HTR-8/SVneo (cell line): ENCODE measurements around the gene ALDOB.

Experiments
- DNase-seq: peaks from one replicate; pipeline ENCODE4 v3.0.0; 2011; ENCODE audit warnings: low spot score, mixed read lengths; ENCODE audit not compliant: insufficient read length
- FAIRE-seq: peaks from 2 replicates; lab custom pipeline; 2011; peaks lifted over from hg19 to GRCh38; lab: Jason Lieb, UNC

ALDOB gene

DNA sequence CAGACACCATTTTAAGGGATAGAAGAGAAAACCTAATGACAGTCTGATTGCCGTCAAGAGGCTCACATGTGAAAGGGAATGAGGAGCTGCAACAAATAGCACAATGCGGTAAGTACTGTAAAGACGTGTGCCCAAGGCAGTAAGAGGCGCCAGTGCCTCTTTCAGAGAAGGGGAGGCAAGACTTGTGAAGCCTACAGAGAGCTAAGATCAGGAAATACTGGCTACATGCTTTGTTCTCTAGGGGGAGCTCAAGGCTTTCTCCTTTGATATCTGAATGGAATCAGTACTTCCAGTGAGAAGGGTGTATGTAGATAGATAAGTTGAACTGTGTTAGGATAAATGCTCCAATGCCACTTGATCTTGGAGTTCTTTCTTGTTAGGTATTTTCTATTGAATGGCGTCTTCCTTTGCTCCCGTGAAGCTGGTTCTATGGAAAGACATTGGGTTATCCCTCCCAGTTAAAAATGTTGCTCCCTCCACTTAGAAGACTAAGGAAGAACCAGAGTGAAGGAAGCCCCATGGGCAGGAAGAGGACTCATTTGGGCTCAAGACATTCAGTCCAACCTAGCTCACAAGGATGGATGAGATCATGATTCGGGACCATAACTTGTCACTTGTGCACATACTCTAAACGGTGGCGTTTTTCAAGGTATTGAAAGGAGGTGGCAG is 23.5 kb upstream of the ALDOB start:
- FAIRE-seq (no peak), DNase-seq (peak; percentile 56)

DNA sequence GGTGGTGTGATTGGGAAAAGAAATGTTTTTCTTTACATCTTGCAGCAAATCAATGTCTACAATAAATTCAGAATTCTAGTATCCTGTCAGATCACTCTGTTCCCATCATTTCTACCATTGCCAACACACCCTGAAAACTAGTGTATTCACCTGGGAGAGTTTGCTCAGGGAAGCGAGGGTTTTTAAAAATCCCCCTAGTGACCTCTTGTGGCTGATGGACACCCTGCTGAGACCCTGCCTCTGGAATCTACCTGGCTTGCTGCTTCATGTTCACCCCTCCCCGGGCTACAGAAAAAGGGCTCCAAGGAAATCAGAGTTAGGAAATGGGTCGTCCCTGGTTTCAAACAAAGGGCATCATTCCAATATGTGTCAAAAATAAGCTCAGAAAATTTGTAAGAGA is 21.4 kb upstream of the ALDOB start:
- FAIRE-seq, result no peak
- DNase-seq, result no peak

DNA sequence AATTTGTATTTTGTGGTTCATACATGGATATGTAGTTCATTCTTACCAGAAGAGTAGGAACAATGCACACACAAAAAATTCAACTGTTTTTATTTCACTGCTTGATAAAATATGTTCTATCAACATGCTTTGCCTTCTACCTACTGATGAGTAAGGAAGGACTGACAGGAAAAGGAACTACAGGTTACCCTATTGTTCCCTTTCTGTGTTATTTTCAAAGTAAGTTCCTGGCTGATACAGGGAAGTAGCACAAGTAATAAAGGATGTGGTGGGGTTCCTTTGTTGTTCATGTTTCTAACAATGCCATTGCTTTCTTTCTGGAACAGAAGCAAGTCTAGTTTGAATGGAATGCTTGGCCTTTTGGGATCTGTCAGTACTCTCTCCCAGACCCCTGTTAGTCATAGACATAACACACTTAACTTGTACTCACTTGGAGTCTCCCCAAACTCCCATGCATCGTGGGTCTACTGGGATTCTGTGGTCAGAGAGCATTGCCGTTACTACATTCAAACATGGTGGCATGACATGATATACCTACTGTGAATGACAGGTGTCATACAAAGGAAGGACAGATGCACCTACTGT is 20.2 kb upstream of the ALDOB start:
- FAIRE-seq (no peak), DNase-seq (no peak)

DNA sequence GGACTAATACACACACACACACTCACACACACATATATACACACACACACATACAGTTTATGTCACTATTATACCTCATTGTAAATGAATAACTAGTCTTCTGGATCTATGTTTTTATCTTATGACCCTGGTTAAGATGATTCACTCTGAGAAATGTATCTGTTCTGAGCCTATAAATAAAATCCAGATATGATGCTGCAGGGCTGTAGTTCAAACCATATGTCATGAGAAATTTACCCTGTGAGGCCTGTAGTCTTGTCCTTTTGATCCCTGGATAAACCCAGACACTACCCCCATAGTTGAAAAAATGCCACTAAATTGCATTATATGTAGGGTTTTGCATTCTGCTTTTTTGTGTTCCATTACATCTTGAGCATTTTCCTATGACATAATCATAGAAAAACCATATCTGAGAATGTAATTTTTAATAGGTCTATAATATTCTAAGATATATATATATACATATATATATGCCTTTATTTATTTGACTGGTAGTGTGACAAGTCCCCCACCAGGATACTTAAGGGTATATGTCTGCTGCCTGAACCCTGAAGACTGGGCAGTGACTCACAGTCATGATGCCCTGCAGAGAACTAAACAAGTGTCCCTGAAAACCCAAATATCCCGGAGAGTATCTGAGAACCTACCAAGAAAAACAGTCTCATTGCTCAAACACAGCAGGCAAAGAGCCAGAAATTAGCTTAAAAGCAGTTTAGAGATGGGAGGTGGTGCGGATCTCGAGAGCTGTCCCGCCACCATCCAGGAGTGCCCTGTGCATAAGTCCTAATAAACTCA is 18.4 kb upstream of the ALDOB start:
- DNase-seq (no peak), FAIRE-seq (no peak)

DNA sequence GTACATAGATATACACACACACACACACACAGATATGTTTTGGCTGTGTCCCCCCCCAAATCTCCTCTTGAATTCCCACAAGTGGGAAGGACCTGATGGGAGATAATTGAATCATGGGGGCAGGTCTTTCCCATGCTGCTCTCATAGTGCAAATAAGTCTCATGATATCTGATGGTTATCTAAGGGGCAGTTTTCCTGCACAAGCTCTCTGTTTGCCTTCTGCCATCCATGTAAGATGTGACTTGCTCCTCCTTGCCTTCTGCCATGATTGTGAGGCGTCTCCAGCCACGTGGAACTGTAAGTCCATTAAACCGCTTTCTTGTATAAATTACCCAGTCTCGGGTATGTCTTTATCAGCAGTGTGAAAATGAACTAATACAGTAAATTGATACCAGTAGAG is 15.9 kb upstream of the ALDOB start:
- FAIRE-seq, result no peak
- DNase-seq, result no peak

DNA sequence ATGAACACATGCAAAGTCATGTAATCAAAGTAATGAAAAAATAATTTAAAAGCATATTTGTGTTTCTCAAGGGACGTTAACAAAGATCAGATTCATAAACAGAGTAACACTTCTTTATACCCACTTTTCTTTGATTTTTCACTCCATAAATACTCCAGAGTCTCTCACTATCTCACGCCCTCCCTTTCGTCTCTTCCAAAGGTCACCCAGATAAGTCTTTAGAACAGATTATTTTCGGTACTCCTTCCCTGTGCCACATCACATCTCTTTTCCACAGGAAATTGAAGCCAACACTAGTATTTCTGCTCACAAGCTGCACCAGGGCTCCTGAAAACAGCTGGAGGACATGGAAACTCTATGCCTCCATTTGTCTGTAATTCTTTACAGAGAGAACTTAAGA is 15.4 kb upstream of the ALDOB start:
- DNase-seq (no peak), FAIRE-seq (no peak)

DNA sequence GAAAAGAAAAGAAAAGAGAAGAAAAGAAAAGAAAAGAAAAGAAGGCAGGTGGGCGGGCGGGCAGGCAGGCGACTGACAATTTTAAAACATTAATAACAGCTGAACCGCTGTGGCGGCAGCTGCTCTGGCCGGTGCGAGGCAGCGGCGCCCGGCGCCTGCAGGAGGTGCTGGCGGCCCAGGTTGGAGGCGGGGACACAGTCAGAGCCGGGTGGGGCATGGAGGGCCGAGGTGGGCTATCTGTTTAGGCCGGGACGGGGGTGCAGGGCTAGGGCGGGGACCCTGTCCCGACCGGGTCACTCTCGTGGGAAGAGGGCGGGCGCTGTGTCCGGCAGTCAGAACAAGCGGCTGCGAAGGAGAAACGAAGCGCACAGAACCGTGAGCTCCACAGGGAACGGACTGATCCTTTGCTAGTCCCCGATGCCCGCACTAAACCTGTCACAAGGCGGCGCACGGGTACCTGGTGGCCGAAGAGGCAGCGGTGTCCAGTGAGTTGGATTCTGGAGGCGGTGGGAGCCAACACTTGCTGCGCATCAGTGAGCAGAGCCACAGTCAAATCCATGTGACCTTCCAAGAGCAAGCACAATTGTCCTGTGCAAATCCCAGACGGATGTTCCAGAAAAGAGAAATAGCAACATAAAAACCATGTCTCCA is 13.6 kb upstream of the ALDOB start:
- DNase-seq (peak; percentile 67), FAIRE-seq (peak; percentile 74)

DNA sequence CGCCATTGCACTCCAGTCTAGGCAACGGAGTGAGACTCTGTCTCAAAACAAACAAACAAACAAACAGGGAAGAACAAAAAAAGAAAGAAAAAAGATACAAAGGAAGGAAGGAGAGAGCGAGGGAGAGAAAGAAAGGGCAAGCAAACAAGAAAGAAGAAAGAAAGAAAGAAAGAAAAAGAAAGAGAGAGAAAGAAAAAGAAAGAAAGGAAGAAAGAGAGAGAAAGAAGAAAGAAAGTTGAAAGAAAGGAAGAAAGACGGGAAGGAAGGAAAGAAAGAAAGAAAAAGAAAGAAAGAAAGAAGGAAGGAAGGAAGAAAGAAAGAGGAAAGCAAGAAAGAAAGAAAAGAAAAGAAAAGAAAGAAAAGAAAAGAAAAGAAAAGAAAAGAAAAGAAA is 13.1 kb upstream of the ALDOB start:
- FAIRE-seq (no peak), DNase-seq (no peak)

DNA sequence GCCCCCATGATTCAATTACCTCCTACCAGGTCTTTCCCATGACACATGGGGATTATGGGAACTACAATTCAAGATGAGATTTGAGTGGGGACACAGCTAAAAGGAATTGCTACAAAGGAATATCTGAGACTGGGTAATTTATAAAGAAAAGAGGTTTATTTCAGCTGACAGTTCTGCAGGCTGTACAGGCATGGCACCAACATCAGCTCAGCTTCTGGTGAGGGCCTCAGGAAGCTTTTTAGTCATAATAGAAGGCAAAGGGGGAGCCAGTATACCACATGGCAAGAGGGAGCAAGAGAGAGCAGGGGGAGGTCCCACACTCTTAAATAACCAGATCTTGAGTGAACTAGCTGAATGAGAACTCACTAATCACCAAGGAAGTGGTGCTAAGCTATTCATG is 11.2 kb upstream of the ALDOB start:
- FAIRE-seq, result no peak
- DNase-seq, result no peak

DNA sequence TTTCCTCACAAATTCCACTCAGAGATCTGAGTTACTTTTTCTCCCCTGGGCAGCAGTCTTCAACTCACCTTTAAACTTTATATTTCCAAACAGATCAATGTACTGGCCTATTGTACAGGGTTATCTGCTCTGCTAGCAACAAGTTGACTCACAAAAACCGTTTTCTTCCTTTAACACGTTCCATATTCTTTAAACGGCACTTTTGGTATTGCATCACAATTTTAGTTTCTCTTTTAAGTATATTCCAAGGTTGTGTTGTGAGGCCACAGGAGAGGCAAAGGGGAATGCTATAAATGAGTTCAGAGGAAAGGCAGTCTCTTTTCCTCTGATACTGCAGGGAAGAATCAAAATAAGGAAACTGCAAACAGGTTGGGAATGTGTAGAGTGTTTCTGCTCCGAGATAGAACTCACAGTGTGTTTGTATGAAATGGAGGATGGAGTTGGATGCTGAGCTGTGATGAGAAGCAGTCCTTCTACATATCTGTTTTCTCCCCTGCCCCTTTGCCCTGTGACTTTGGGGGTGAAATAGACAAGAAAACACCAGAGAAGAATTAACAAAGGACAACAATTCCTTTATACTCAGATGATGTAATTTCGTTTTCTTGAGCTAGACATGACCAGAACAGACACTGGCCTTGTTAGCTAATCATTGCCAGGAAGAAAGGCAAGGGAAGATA is 9.9 kb upstream of the ALDOB start:
- FAIRE-seq (no peak), DNase-seq (no peak)

DNA sequence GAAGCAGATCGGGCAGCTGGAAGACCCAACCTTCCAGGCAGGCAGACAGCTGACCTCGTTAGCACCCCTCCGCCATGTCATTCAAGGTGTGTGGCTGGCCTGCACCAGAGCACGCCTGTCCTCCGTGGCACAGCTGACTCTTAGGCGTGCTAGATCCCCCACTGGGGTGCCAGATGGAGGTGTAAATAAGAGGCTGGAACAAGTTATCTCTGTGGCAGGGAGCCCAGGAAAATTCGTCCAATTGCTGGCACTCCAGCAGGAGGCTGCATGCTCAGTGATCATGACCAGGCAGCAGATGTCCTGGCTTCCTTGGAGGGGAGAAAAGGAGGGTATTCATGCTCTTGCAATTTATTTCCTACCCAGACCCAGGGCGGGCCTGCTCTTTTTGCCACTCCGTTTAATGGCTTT is 7.8 kb upstream of the ALDOB start:
- DNase-seq (no peak), FAIRE-seq (no peak)

DNA sequence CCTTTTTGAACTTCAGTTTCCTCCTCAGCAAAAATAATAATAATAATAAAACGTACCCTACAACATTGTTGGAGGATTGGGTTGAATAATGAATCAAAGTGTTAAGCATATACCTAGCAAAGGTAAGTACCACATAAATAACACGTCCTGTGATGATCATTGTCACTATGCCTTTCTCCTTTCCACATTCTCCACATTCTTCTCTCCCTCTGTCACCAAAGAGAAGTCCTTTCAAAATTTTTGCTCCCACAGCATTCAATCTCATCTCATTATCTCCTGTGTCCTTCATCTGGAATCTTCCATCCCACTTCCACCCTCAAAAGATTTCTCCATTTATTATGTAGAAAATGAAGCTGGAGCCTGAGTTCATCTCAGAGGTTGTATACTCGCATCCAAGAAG is 7.2 kb upstream of the ALDOB start:
- FAIRE-seq (no peak), DNase-seq (no peak)

DNA sequence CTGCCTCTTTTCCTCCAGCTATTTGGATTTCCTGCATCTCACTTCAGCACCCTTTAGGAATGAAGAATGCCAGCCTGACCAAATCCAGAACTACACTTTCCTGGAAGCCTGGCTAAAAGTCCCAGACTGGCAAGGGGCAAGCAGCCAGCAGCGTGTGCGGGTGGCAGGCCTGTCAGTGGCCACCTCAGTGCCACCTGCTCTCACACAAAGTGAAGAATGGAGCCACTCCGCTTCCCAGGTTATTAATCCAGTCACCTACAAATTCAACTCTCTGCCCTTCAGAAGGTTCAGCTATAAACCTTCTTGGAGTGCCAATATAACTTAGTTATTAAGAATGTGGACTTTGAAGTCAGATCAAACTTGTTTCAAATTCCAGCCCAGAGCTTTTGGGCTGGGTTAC is 6.7 kb upstream of the ALDOB start:
- DNase-seq, result no peak
- no peak for FAIRE-seq

DNA sequence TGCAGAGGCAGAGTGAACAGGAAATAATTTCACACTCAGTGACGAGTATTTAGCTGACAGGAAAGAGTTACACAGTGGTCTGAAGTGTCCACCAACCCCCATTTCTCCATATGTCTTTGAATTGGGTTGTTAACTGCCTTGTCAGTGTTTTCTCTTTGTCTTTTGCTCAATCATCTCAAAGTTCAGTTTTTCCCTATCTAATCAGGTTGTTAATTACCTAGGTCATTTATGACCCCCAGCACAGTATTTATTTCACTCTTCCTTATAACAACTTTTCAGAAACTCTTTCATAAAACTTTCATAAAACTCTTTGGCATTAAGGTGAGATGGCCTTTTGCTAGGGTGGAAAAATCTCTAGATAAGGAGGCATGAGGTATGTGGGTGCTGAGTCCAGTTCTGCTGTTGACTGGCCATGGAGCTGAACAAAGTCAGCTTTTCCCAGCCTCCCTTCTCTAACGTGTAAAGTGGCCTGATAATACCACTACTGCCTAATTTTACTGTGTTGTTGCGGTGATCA is 5.2 kb upstream of the ALDOB start:
- no peak for FAIRE-seq
- no peak for DNase-seq

DNA sequence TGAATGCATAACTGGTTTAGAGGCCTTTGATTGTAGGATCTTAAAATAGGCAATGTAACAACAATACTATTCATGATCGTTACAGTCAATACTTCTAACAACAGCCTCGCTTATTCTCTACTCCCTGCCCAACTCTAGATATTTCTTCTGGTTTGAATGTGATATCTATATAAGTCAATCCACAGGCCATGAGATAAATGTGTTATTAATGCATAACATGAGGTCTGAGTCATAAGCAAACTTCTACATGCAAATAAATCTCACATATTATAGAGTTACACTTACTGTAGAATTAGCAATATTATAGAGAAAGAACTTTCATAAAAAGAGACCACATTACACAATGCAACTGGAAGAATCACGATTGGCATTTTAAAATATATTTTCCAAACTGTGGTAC is 2.9 kb upstream of the ALDOB start:
- FAIRE-seq, result no peak
- DNase-seq, result no peak

DNA sequence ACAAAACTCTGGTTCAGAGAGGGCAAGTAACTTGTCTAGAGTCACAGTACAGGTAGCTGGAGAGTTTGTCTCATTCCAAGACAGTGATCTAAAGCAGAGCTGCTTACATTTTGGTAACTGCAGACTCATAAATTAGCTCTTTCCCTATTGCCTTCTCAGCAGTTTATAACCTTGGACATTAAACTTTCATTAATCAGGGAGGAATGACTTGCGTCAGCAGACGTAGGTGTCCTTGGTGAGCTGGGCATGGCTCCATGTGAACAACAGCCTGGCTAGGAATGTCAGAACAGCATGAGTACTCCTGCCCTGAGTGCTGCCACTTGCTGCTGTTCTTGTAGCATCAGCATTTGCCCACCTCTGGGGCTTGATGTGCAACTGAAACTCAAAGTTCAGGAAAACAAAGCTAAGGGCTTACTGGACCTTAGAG is 2.2 kb upstream of the ALDOB start:
- no peak for FAIRE-seq
- DNase-seq, result no peak

DNA sequence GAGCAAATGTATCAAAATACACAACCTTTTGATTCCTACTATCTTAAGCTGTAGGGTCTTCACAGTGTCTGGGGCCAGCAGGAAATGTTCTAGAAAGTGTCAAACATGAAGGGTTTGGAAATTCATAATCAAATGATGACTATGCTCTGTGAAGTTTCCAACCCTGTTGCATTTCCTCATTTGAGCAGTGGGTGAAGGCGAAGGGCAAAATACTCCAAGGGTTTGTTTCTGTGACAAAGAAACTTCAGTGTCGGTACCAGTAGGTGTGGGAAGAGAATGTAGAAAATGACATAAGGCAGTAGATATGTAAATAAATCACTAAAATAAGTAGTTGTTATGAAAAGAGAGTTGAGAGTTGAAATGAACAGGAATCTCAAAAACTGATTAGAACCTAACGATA is 576 bp downstream of the ALDOB start:
- DNase-seq (no peak), FAIRE-seq (no peak)

DNA sequence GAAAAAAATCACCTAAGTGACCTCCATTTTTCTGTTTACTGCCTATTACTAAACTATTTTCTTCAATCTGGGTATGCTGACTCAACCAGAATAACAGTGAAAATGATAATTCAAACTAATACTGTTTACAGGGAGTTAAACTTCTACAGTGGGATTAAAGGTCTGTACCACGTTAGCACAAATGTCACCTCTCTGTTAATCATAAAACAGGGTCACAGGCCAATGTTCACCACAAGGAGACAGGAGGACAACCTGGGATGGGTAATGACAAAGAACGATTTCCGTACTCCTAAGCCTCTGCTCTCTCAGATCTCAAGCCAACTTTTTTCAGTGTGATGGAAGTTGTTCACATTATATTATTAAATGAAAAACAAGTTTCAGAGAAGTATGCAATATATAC is 2.3 kb downstream of the ALDOB start:
- FAIRE-seq, result no peak
- DNase-seq, result no peak

DNA sequence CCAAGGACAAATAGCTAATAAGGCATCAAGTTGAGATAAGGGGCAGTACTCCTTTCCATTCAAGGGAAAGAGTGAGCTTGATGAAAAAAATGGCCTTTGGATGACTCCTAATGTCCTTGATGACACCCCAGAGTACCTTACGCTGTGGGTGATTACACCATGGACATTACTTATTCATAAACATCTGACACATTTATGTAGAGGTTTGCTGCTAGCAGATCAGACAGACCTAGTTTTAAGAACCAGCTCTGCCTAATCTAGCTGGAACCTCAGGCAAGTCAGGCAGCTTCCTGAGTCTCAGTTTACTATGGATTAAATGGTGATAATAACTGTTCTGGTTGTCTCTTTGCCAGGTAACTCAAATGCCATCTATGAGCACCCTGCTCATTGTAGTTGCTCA is 2.8 kb downstream of the ALDOB start:
- DNase-seq, result no peak
- no peak for FAIRE-seq

DNA sequence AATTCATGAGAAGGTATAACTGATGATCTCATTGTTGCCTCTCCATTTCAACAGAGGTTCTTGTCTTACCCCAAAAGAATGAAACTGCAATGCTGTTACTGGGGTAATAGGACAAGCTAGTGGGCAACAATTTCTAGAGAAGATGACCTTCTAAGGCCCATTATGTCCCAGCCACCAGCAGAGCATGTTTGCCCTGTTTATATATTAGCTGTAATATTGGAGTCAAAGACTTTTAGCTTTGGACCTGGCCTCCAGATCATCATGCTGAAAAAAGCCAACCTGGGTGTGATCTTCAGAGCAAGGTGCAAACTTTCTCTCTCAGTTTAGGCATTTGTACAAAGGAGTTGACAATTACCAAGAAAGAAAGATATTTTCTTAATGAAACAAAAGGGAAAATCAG is 3.4 kb downstream of the ALDOB start:
- no peak for DNase-seq
- FAIRE-seq, result no peak
